ENCODE data around the gene ACTN1. TPM values are rescaled to one million over a fixed set of nuclear protein-coding genes. Genes with fewer than 3 reads are reported as not detected.

The ACTN1 gene
- total RNA-seq, 4 donors from 2014 or later: 103 to 254 (median 136) TPM

- no peak for TF ChIP-seq CTCF (IDR thresholded peaks at IDR 0.05)
- no peak for DNase-seq (ENCODE audit: low spot score)
- ATAC-seq (ENCODE audit: low FRiP score): no peak
Measured at GRCh38 chr14:68986926-68987652, 8.0 kb upstream of the ACTN1 start.

GRCh38 chr14:68986225-68986624 lies 7.1 kb upstream of the ACTN1 start:
- ATAC-seq (ENCODE audit: low FRiP score): no peak
- no peak for TF ChIP-seq CTCF (IDR thresholded peaks at IDR 0.05)
- DNase-seq (ENCODE audit: low spot score): no peak

- no peak for ATAC-seq (ENCODE audit: low FRiP score)
- no peak for TF ChIP-seq CTCF (IDR thresholded peaks at IDR 0.05)
- no peak for DNase-seq (ENCODE audit: low spot score)
Measured at GRCh38 chr14:68984686-68985085, 5.6 kb upstream of the ACTN1 start.

- TF ChIP-seq CTCF (IDR thresholded peaks at IDR 0.05): no peak
- no peak for ATAC-seq (ENCODE audit: low FRiP score)
- no peak for DNase-seq (ENCODE audit: low spot score)
Measured at GRCh38 chr14:68983191-68983590, 4.1 kb upstream of the ACTN1 start.

- ATAC-seq (ENCODE audit: low FRiP score): no peak
- DNase-seq (ENCODE audit: low spot score): no peak
Measured at GRCh38 chr14:68982581-68982980, 3.5 kb upstream of the ACTN1 start.

GRCh38 chr14:68981539-68981976 lies 2.5 kb upstream of the ACTN1 start:
- no peak for ATAC-seq (ENCODE audit: low FRiP score)
- no peak for TF ChIP-seq CTCF (IDR thresholded peaks at IDR 0.05)
- DNase-seq (ENCODE audit: low spot score): no peak

More at GRCh38 chr14:68982581-68982980, 3.5 kb upstream of the ACTN1 start:
- TF ChIP-seq CTCF (IDR thresholded peaks at IDR 0.05): no peak

- ATAC-seq (ENCODE audit: low FRiP score): no peak
- TF ChIP-seq CTCF (IDR thresholded peaks at IDR 0.05): no peak
- DNase-seq (ENCODE audit: low spot score): no peak
Measured at GRCh38 chr14:68981139-68981538, 2.0 kb upstream of the ACTN1 start.
